ENCODE results near the gene NSL1.
A peak's percentile ranks its signal among the peaks of the same experiment; 100 is the strongest.

Gene NSL1

GRCh38 chr1:212703991-212704564 is 87.5 kb downstream of the NSL1 start:
- DNase-seq (ENCODE audit: low read depth): no peak

- DNase-seq (ENCODE audit: low read depth): no peak
Observed at GRCh38 chr1:212702672-212703071, 88.9 kb downstream of the NSL1 start.

GRCh38 chr1:212701910-212702309 is 89.7 kb downstream of the NSL1 start:
- no peak for DNase-seq (ENCODE audit: low read depth)

DNA sequence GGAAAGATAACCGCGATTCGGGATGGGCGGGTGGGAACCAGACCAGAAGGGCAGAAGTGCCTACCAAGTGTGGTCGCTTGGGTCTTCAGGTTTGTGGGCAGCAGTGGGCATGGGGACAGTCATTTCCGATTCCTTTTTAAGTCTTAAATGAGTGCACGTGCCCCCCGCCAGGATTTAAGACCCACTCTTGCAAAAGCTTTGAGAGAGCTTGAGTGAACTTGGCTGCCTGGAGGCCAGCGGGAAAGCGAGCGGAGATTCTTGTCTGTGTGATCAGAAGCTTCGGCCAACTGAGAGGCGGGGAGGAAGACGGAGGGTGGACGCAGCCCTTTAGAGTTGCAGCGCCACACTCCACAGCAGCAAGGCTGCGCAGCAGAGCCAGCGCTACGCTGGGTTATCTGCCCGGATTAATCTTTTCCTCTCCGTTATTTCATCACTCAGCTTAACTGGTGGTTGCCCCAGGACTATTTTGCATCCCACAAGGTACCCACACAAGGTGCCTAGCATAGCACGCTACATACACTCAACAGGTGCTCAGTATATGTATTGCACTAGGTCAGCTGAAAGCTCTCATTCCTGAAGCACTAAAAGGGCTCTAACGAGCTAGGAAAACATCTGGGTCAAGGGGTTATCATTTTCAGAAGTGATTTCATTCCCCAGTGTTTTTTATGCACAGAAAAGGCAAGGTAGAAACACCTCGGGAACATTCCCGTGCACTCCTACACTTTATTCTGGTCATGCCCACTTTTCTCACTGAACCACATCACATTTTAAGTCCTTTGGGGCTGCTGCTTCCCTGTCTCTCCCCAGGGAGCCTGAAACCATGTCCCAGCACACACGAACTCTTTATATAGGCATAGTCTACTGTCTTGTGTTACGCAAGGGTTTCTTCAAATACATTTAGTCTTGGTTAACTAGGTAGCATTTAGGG is 90.4 kb downstream of the NSL1 start:
- DNase-seq (ENCODE audit: low read depth): no peak

- peak; percentile 25 for DNase-seq (ENCODE audit: low read depth)
Observed at GRCh38 chr1:212700223-212700891, 91.2 kb downstream of the NSL1 start.

DNA sequence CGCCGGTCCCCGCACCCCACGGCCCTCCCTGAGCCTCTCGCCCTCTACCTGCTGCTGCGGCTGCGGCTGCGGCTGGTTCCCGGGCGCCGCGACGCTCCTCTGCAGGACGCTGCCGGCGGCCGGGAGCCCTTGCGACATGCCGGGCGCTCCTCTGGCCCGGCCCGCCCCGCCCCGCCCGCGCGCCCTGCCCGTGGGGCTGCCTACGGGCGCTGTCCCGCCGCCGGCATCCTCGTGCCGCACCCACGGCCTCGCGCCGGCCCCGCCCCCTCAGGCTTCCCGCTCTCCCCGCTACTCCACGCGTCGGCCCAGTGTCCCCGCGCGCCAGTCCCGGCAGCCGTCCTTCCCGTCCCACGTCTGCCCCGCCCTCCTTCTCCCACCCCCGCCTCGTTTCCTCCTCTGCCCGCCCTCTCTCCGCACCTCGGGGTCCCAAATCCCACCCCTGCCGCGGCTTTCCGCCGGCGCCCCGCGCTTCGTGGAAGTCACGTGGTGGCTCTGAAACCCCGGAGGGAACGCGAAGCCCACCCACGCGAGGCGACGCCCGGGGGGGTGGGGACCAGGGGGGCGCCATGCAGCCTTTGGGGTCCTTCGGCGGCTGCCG is 91.9 kb downstream of the NSL1 start, which contains the start of gene BATF3:
BATF3 (minus strand) TSS at position 216 of the 598 bp plus-strand sequence; CDS start at position 138, 78 bp downstream.
- DNase-seq (ENCODE audit: low read depth): peak; percentile 21

DNA sequence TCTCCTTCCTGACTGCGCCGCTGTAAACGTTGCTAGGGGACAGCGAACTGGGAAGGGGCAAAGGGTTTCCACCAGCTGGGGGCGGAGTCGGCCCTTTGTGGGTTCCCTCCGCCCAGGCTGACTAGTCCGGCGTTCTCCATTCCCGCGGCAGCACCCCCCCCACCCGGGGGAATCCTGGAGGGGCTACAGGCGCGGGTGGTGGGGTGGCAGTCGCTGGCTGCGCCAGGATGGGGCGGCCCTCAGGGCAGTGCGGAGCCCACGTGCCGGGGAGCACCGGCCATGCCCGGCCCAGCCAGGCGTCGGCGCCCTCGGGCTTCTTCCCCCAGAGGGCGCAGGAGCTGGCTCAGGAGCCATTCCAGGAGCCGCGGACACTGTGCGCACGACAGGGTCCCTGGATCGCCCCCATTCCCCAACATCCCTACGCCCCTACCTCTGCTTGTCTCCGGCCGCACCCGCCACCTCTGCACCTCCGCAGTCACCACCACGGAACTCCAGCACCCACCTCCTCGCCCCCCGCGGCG is 92.4 kb downstream of the NSL1 start:
- peak; percentile 13 for DNase-seq (ENCODE audit: low read depth)

DNA sequence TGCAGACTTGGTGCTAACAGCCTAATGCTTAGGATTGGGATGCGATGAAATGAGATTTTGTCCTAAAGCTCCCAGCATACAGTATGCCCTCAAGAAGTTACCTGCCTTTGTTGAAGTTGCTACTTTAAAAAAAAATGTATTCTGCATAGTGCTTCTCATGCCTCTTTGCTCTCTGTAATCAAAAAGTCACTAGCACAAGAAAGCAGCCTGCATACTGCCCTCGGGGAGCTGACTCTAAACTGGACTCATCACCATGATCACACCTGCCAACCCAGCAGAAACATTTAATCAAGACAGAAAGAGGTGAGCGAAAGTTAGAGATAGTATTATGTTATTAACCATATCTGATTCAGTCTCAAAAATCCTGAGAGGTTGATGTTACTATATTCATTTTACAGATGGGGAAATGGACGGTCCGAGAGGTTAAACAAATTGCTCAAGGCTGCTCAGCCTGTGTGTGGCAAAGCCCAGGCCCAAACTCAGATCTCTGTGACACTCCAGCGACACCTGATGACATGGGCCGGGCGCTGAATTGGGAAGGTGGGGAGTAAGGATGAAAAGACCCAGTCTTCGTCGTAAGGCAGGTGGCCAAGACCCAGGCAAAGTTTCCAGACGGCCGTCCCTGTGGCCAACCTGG is 93.0 kb downstream of the NSL1 start:
- DNase-seq (ENCODE audit: low read depth): no peak

DNA sequence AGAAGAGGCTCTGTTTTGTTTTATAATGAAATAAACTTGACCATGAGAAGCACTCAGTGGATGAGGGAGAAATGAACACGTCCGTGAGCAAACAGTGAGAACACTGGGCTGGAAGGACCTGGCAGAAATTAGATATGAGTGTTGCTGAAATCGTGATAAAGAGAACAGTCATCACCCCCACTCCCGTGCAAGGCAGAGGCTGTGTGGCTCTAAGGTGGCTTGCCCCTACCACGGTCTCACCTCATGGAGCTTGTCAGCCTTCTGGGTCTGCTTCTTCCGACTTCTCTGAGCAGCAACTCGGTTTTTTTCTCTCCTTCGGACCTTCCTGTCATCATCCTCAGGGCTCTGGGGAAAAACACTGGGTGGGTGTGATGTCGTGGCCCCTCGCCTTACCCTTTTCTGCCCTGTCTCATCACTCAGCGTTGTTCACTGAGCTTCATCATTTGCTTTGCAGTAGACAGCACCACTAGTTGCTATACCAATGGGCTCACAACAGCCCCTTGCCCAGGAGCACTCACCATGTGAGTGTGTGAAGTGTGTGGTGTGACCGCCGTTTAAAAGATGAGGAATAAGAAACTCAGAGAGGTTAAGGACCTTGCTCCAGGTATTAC is 94.8 kb downstream of the NSL1 start:
- no peak for DNase-seq (ENCODE audit: low read depth)

DNA sequence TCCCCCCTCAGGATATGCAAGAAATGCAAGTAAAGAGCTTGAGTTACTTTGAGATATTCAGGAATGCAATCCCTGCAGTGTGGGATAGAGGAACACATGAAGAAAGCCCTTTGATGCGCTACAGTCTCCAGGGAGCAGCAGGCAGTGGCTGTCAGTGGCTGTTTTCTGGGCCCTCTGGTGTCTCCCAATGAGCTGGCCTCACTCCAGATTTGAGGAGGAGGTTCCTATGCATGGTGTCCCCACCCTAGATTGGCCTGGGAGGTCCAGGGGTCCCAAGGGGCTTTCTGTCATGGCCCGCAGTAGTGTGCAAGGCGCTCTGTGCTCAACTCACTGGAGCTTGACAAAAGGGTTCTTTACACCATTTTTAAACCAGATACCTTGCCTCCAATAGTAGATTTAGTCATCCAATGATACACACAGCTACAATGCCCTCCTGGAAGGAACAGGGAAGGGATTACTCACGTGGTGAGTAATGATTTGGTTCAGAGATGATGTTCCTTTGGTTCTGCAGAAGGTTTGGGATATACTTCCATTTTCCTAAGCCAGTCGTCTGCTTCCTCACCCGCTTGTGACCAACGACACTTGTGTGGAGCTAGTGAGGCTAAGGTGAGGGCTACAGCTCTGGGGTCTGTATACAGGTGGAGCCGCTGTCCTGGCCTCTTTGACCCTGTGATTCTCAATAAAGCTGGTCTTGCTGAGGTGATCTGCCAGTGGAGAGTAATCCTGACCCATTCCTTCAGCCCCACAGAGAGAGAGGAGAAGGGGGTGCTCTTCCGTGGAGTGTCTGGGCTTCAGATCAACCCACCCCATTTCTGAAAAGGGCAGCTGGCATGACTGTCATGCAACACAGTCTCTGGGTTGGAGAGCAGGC is 98.6 kb downstream of the NSL1 start:
- DNase-seq (ENCODE audit: low read depth): no peak

DNA sequence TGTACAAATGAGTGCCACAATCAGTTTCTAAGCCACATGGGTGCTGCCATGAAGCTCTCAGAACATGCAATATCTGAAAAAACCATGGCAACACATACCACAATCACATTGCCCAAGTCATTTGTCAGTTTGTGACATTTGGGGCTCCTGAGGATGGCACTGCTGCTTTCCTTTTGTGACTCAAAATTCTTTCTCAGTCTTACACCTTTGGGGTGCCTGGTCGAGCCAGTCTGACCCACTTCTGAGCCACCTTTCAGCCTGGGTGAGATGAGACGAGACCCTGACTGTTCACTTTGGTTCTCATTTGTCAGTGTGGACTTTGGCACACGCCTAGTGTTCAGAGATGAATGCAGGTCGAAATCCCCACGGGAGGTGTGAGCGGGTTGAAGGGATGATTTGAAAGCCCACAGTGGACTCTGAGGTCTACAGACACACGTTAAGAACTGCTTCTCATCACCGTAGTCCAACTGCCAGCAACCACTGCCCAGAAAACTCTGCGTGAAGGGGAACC is 100.0 kb downstream of the NSL1 start:
- DNase-seq (ENCODE audit: low read depth): no peak

GRCh38 chr1:212690816-212691403 is 100.7 kb downstream of the NSL1 start:
- DNase-seq (ENCODE audit: low read depth): no peak

- DNase-seq (ENCODE audit: low read depth): no peak
Observed at GRCh38 chr1:212689758-212690529, 101.6 kb downstream of the NSL1 start.

GRCh38 chr1:212689196-212689725 is 102.3 kb downstream of the NSL1 start:
- DNase-seq (ENCODE audit: low read depth): no peak

GRCh38 chr1:212688341-212689047 is 103.1 kb downstream of the NSL1 start:
- DNase-seq (ENCODE audit: low read depth): no peak

- DNase-seq (ENCODE audit: low read depth): no peak
Observed at GRCh38 chr1:212687811-212688210, 103.8 kb downstream of the NSL1 start.

DNA sequence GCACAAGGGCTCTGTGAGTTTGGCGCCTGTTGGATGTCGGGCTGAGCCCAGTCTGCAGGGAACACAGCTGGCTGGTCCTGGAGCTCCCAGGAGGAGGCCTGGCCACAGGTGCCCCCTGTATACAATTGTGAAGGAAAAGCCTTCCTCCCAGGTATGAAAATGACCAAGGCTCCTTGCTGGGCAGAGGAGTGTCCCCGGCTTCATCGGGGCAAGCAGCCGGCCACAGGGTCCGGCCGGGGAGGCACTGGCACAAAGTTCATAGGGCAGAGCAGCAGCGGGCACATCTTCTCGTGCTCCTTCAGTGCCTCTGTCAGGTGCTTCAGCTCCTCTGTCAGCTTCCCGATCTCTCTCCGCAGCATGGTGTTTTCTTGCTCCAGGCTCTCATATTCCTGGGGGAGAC is 105.0 kb downstream of the NSL1 start:
- no peak for DNase-seq (ENCODE audit: low read depth)

DNA sequence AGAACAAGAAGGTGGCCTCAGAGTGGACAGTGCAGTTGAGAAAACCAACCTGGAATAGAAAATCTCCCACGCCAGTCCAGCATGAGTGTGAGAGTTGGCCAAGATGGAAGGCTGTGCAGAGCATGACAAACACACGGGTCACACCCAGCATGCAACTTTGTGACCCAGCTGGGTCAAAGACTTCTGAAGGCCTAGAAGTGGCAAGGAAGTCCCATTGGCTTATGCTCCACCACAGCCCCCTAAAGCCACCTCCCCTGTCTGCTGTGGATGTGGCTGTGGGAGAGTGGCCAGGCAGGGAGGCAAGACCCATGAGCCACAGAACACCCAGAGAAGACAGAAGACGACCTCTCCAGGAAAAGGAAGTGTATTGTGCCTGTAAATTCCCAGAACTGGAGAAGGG is 105.5 kb downstream of the NSL1 start:
- DNase-seq (ENCODE audit: low read depth): no peak
